ENCODE data around the gene TRAPPC3L. TPM values are rescaled to one million over a fixed set of nuclear protein-coding genes. Genes with fewer than 3 reads are reported as not detected.

The TRAPPC3L gene
- total and polyA plus RNA-seq, 2 experiments from 2014 or later: not detected

GRCh38 chr6:116465246-116465645 is 80.2 kb downstream of the TRAPPC3L start:
- H3K27me3 ChIP-seq: peaks cover 40% of the 10 kb centered on the region
- no peaks in the 10 kb centered on the region for H3K36me3 ChIP-seq
- no peaks in the 10 kb centered on the region for H3K4me1 ChIP-seq (ENCODE audit: low read depth)
- H3K9me3 ChIP-seq (ENCODE audit: low read depth): no peaks in the 10 kb centered on the region
- no peak overlapping the region for H3K27ac ChIP-seq
- H3K4me3 ChIP-seq: no peak overlapping the region
- no peak for DNase-seq (ENCODE audit: low read depth in 1 of 2, low spot score in 1 of 2)
- no peak for TF ChIP-seq CTCF (IDR thresholded peaks at IDR 0.05; ENCODE audit: low read depth, low read length)

DNA sequence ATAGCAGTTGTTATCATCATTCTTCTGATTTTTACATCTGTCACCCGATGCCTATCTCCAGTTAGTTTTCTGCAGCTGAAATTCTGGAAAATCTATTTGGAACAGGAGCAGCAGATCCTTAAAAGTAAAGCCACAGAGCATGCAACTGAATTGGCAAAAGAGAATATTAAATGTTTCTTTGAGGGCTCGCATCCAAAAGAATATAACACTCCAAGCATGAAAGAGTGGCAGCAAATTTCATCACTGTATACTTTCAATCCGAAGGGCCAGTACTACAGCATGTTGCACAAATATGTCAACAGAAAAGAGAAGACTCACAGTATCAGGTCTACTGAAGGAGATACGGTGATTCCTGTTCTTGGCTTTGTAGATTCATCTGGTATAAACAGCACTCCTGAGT is 82.2 kb downstream of the TRAPPC3L start:
- peaks cover 55% of the 10 kb centered on the region for H3K27me3 ChIP-seq
- no peak for DNase-seq (ENCODE audit: low read depth in 1 of 2, low spot score in 1 of 2)
- no peak for TF ChIP-seq CTCF (IDR thresholded peaks at IDR 0.05; ENCODE audit: low read depth, low read length)

GRCh38 chr6:116461932-116462885 is 83.3 kb downstream of the TRAPPC3L start:
- H3K4me1 ChIP-seq (ENCODE audit: low read depth): no peaks in the 10 kb centered on the region
- H3K27me3 ChIP-seq: peaks cover 55% of the 10 kb centered on the region
- H3K36me3 ChIP-seq: no peaks in the 10 kb centered on the region
- peak; percentile 71 to 78 for DNase-seq (ENCODE audit: low read depth in 1 of 2, low spot score in 1 of 2)
- peak overlapping the region; percentile 33 for H3K4me3 ChIP-seq
- no peaks in the 10 kb centered on the region for H3K9me3 ChIP-seq (ENCODE audit: low read depth)
- TF ChIP-seq CTCF (IDR thresholded peaks at IDR 0.05; ENCODE audit: low read depth, low read length): peak; percentile 7
- no peak overlapping the region for H3K27ac ChIP-seq

More for the DNA sequence above, 82.2 kb downstream of the TRAPPC3L start:
- Histone ChIP-seq H3K4me1 (ENCODE audit: low read depth) (no peaks in the 10 kb centered on the region), H3K4me3 (no peak overlapping the region), H3K9me3 (ENCODE audit: low read depth) (no peaks in the 10 kb centered on the region), H3K27ac (no peak overlapping the region), H3K36me3 (no peaks in the 10 kb centered on the region)

- Histone ChIP-seq H3K4me1 (ENCODE audit: low read depth) (no peaks in the 10 kb centered on the region), H3K9me3 (ENCODE audit: low read depth) (no peaks in the 10 kb centered on the region), H3K36me3 (no peaks in the 10 kb centered on the region), H3K27ac (no peak within 1 kb of the TSS), H3K27me3 (peaks cover 55% of the 10 kb centered on the region), H3K4me3 (peak within 1 kb of the TSS; percentile 33)
- no peak for DNase-seq (ENCODE audit: low read depth in 1 of 2, low spot score in 1 of 2)
- no peak for TF ChIP-seq CTCF (IDR thresholded peaks at IDR 0.05; ENCODE audit: low read depth, low read length)
These were observed 84.1 kb downstream of the TRAPPC3L start, which contains the start of gene CALHM6 for GRCh38 chr6:116461331-116461931. TSS of gene CALHM6 (plus strand) at chr6:116461375. CDS start at chr6:116461930, 555 bp downstream.

DNA sequence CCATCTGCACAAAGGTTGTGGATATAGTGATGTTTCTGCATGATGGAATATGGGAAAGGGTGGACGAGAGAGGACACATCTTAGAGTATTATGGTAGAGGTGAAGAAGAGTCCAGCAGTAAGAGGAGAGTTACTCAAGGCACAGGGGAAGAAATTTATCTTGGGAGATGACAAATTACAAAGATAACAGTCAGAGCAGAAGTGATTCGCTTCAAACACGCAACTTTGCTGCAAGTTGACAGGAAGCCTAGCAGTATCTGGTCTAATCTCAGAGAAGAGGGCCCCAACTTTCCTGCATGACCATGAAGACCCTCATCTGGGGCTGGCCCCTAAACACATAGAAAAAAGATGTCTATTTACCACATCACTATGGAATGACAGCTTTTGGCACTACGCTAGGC is 85.6 kb downstream of the TRAPPC3L start:
- Histone ChIP-seq H3K4me1 (ENCODE audit: low read depth) (no peaks in the 10 kb centered on the region), H3K36me3 (no peaks in the 10 kb centered on the region), H3K4me3 (no peak overlapping the region), H3K27ac (no peak overlapping the region), H3K9me3 (ENCODE audit: low read depth) (no peaks in the 10 kb centered on the region), H3K27me3 (peaks cover 52% of the 10 kb centered on the region)
- no peak for TF ChIP-seq CTCF (IDR thresholded peaks at IDR 0.05; ENCODE audit: low read depth, low read length)
- DNase-seq (ENCODE audit: low read depth in 1 of 2, low spot score in 1 of 2): no peak
